ENCODE measurements around the gene ACAT2.
"Not testable (repeated sequence)": the region's sequence is repeated elsewhere in the genome, so short reads cannot be mapped to it uniquely, and the experiment has no call there.

The ACAT2 gene

DNA sequence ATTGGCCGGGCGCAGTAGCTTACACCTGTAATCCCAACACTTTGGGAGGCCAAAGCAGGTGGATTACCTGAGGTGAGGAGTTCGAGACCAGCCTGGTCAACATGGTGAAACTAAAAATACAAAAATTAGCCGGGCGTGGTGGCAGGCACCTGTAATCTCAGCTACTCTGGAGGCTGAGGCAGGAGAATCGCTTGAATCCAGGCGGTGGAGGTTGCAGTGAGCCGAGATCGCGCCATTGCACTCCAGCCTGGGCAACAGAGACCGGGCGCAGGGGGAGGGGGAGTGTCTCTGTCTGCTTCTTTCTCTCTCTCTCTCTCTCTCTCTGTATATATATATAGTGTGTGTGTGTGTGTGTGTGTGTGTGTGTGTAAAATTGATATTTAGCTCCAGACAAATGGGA is 29.3 kb upstream of the ACAT2 start:
- DNase-seq: not testable (repeated sequence)

- not testable (repeated sequence) for DNase-seq
Observed at GRCh38 chr6:159733395-159733794, 28.4 kb upstream of the ACAT2 start.

DNA sequence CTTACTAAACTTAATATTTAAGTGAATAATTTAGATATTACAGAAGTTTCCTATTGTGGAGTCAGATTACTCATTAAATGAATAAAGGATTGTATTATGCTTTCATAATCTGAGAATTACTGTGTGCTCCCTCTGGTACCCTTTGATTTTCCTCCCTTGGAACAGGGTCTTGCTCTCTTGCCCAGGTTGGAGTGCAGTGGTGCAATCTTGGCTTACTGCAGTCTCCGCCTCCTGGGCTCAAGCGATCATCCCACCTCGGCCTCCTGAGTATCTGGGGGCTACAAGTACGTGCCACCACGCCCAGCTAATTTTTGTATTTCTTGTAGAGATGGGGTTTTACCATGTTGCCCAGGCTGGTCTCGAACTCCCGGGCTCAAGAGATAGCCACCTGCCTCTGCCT is 24.9 kb upstream of the ACAT2 start:
- no peak for DNase-seq

GRCh38 chr6:159739341-159739740 is 22.5 kb upstream of the ACAT2 start:
- no peak for DNase-seq

GRCh38 chr6:159742165-159742564 is 19.7 kb upstream of the ACAT2 start:
- DNase-seq: no peak

DNA sequence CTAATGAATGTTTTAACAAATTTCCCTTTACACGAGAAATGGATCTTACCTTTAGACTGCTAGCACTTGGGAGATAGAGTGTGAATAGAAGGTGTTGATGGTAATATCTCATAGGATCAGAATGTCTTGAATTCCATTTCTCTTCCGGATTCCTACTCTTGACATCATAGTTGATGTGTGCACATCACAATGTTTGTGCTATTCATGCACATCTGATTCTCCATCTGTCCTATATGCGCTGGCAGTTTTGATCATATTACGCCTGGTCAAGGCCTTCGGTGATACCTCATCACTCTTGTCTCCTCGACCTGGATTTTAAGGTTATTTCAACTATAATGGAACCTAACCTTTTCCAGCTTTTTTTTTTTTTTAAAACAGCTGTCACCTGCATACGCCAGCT is 16.8 kb upstream of the ACAT2 start:
- DNase-seq: no peak

GRCh38 chr6:159746759-159747158 is 15.1 kb upstream of the ACAT2 start:
- DNase-seq: no peak

DNA sequence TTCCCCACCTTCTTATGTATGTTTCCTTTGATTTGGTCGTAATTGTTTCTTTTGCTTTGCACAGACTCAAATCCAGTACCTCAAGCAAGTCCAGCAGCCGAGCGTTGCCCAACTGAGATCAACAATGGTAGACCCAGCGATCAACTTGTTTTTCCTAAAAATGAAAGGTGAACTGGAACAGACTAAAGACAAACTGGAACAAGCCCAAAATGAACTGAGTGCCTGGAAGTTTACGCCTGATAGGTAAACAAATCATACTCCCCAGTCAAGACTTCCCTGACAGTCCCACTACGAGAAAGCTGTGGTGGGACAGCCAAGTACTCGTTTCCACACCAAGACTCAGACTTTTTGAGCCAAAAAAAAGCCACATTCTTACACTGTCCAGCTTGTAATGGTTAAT is 13.7 kb upstream of the ACAT2 start:
- not testable (repeated sequence) for DNase-seq

DNA sequence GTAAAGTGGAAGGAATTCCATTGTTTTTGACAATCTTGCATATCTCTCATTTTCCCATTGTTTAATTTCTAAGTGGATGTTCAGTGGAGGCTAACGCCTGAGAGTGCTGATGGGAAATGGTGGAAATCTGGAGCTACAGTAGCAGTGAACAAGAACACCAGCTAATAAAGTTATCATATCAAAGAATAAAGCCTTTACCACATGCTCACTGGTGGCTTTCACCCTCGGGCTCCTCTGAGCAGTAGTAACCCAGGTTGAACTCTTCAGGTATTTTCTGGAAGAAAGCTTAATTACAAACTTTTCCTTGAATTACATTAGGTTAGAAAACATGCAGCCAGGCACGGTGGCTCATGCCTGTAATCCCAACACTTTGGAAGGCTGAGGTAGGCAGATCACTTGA is 10.4 kb upstream of the ACAT2 start:
- DNase-seq: no peak

DNA sequence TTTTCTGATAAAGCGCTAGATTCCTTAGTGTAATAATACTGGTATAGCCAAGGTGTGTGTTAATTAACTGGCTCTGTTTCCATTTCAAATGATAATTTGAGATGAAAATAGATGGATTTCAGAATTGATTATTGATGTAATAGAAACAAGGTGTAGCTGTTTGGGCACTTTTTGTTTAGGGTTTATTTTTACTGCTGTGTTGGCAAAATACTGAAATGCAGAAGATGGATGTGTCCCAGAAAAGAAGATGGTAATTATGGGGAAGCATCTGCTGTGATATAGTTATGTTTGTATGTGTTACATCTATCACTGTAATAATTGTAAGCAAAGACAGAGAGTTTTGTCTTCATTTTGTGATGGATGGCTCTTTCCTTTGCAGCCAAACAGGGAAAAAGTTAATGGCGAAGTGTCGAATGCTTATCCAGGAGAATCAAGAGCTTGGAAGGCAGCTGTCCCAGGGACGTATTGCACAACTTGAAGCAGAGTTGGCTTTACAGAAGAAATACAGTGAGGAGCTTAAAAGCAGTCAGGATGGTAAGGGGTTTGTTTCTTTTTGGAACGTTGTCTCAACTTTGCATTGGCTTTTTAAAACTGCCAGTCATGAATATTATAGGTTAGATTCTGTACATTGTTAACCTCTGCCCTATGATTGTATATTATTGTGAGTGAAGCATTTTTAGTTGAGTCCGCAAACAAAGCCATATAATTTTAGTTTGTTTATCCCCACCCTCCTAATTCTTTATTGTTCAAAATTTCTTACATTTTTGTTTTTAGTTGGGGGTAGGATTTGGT is 8.6 kb upstream of the ACAT2 start:
- no peak for DNase-seq

- DNase-seq: no peak
Observed at GRCh38 chr6:159754401-159754800, 7.4 kb upstream of the ACAT2 start.

- DNase-seq: no peak
Observed at GRCh38 chr6:159754959-159755914, 6.6 kb upstream of the ACAT2 start.

- no peak for DNase-seq
Observed at GRCh38 chr6:159756508-159756907, 5.3 kb upstream of the ACAT2 start.

DNA sequence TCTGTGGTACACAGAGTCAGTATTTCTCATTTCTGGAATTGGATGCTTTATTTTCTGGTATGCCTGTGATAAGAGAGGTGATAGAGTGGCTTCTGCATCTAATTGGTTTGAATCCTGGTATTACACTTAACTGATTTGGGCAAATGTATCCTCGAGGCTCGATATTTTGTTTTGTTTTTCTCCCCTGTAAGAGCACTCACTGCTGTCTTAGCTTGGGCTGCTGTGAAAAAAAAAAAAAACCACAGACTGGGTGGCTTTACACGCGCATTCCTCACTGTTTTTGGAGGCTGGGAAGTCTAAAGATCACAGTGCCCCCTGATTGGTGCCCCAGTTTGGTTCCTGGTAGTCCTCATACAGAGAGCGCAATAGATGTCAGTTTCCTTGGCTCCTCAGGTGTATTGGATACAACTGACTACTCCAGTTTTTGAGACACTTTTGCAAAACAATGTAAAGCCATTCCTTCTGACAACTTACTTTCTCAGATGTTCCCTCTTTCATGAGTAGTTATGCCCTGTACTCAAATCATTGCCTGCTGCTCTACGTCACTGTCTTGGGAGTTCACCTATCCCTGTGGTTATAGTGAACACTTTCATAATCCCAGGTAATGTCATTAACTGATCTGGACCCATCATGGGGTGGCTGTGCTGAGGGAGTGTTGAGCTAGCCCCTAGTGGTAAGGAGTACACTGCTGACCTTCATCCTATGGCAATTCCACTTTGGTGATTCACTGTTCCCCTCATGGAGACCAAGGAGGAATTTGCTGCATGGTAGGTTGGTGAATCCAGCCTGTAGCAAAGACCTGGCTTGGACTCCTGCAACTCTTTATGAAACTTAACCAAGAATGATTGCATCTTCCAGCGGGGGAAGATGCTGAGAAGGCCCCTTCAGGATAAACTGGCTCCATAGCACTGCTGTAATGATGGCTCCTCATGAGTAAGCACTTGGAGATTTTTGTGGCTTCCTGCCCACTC is 3.5 kb upstream of the ACAT2 start:
- DNase-seq: peak; percentile 30

GRCh38 chr6:159759645-159760044 is 2.2 kb upstream of the ACAT2 start:
- DNase-seq: peak; percentile 77

- DNase-seq: peak; percentile 16
Observed at GRCh38 chr6:159760602-159761057, 1.2 kb upstream of the ACAT2 start.

DNA sequence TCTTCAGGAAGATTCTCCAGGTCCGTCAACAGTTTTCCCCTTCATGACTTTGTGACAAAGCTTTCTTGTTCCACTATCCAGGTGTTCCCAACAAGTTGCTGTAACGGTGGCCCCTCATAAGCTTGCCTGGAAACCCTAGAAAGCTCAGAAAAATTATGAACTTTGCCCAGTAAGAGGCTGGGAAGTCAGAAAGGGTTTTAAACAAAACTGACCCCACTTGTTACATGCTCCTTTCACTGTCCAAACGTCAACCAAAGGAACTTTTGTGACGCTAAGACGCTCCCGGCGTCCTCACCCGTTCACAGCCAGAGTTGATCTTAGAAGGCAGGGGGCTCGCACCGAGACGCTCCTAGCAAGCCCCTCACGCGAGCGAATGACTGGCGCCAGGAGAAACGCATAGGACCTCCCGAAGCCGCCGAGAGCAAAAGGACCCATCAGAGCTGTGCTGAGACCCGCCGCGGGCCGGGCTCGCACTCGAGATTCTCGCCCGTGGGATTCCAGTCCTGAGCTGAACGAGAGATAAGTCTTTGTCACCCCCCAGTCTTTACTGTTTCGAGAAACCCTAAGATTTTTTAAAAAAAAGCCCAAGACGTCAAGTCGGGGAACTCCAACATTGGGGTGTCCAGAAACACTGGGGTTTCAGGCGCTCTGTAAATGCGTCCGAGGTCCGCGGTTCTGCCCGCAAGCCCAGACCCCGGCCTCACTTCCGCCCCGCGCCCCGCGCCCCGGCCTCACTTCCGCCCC is 544 bp upstream of the ACAT2 start:
- DNase-seq: peak; percentile 61

DNA sequence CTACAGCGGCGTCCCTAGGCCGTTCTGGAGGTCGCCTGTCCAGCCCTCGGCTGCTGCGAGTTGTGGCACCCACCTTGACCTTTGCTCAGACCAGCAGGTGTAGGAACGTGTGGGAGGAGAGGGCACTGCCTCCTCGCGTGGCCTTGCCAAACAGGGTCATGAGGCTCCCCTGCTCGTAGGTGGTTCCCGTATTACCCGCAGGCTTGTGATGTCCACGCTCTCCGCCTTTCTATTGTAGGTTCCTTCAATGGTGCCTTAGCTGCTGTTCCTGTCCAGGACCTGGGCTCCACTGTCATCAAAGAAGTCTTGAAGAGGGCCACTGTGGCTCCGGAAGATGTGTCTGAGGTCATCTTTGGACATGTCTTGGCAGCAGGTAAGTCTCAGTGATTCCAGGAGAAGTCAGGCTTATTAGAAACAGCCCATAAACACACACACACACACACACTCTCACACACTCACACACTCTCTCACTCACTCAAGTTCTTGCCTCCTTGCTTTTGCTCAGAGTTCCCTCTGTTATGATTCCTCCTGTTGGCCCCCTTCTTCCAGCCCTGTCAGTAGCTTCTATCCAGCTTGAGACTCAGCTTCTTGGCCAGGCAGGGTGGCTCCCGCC is 942 bp downstream of the ACAT2 start:
- peak; percentile 45 for DNase-seq

DNA sequence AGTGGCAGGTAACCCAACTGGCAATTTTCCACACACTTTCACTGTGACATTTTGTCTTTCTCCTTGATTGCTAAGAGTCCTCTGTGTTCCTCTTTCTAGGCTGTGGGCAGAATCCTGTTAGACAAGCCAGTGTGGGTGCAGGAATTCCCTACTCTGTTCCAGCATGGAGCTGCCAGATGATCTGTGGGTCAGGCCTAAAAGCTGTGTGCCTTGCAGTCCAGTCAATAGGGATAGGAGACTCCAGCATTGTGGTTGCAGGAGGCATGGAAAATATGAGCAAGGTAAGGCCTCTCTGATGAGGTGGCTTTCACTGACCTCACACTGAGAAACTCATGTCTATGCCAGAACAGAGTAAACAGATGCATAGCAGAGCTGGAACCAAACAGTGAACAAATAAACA is 5.1 kb downstream of the ACAT2 start:
- no peak for DNase-seq

DNA sequence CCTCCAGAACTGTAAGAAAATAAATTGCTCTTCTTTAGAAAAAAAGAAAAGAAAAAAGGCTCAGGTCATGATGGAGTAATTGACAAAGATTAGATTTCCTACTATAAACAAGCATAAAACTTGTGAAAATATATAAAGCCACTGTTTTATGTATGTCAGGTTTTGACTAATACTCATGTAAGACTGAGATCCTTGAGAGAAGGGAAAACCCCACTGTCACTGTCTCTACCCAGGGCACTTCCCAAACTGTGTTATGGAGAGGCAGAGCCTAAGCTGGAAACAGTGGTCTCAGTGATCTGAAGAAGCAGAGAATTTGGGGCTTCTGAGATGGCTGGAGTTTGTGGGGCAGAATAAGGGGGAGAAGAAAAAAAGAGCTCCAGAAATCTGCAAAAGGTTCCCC is 7.6 kb downstream of the ACAT2 start:
- no peak for DNase-seq

DNA sequence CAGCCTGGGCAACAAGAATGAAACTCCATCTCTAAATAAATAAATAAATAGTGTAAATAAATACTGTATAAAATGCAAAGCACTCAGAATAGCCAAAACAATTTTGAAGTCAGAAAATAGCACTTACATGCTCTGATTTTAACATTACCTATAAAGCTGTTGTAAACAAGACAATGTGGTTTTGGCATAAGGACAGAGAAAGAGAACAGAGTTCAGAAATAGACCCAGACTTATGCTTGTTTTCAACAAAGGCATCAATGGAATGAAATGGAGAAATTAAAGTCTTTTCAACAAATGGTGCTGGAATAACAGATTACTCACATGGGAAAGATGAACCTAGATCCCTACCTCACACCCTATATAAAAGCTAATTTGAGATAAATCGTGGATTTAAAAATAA is 10.4 kb downstream of the ACAT2 start:
- no peak for DNase-seq

Measured in NCI-H69 (cell line).